ENCODE data around the gene CAPN15. TPM values are rescaled to one million over a fixed set of nuclear protein-coding genes. Genes with fewer than 3 reads are reported as not detected.
A peak's percentile ranks its signal among the peaks of the same experiment; 100 is the strongest.

CAPN15 gene
- total and polyA plus RNA-seq, 9 of the 15 experiments (the other 6 are each of a cell fraction or from before 2014, with no cell fraction given): 0.62 to 111 (median 14.2) TPM

DNA sequence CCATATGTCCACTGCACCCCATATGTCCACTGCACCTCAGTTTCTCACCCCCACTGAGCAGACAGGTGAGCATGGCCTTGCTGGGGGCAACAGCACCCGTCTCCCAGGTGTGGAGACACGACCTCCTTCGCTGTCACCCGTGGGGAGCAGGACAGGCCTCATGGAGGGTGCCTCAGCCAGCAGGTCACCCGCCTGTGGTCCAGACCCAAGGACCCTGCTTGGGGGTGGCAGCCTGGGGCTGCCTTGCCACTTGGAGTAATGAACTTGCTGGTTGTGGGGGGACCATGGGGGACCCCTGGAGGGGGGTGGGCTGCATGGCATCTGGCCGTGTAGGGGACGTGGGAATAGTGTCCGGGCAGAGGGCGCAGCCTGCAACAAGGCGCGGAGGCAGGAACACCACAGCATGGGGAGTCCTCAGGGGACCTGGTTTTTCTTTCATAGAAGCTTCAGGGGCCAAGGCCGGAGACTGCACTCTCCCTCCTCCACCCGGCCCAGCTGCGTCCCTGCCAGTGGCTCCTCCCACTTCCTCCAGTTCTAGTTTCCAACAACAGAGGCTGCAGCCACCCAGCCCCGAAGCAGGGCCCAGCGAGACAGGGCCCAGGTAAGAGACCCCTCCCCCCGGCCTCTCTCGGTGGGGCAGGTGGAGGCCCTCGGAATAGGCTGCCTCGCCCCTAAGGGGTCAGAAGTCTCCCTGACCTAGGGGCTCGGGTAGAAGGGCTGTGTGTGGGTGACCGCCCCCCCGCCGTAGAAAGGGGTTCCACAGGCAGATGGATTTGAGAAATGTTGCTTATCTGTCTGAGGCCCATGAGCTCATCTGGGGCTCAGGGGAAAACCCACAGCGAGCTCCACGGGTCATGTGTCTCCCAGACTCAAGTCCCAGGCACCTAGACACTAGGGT, 39.2 kb downstream of the CAPN15 start, which contains the start of gene NHLRC4 (continued):
- no peak for TF ChIP-seq CHD7 (IDR thresholded peaks at IDR 0.05; ENCODE audit: low read depth, low read length)
- no peak for TF ChIP-seq PRPF4 (IDR thresholded peaks at IDR 0.05; ENCODE audit: insufficient read depth, low read depth, low read length, poor library complexity, severe bottlenecking)
- no peak for TF ChIP-seq KAT7 (CRISPR knock-in tag; IDR thresholded peaks at IDR 0.05; ENCODE audit: borderline replicate concordance)
- no peak for TF ChIP-seq C11orf30 (IDR thresholded peaks at IDR 0.05; ENCODE audit: low read depth)
- TF ChIP-seq NCOA1 (IDR thresholded peaks at IDR 0.05; ENCODE audit: low read depth): 0 out of 2 replicates have a peak, but pooled peaks have one; percentile 25
- no peak for TF ChIP-seq STAG1 (CRISPR knock-in tag; IDR thresholded peaks at IDR 0.05; ENCODE audit: borderline replicate concordance)
- TF ChIP-seq NUFIP1 (IDR thresholded peaks at IDR 0.05; ENCODE audit: partially characterized antibody): no peak
- no peak for TF ChIP-seq FOXO4 (CRISPR knock-in tag; IDR thresholded peaks at IDR 0.05)
- no peak for TF ChIP-seq ZC3H4 (CRISPR knock-in tag; IDR thresholded peaks at IDR 0.05; ENCODE audit: borderline replicate concordance)
- TF ChIP-seq TBP (optimal IDR thresholded peaks at IDR 0.05; ENCODE audit: low read depth, low read length): peak; percentile 44
- TF ChIP-seq, protein P1, sequence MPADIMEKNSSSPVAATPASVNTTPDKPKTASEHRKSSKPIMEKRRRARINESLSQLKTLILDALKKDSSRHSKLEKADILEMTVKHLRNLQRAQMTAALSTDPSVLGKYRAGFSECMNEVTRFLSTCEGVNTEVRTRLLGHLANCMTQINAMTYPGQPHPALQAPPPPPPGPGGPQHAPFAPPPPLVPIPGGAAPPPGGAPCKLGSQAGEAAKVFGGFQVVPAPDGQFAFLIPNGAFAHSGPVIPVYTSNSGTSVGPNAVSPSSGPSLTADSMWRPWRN (IDR thresholded peaks at IDR 0.05; ENCODE audit: low read depth): no peak
- no peak for TF ChIP-seq ZNF224 (CRISPR knock-in tag; IDR thresholded peaks at IDR 0.05)
- TF ChIP-seq NFE2 (IDR thresholded peaks at IDR 0.05; ENCODE audit: low read depth): no peak
- peak; percentile 67 for TF ChIP-seq HMGN3 (IDR thresholded peaks at IDR 0.05; ENCODE audit: borderline replicate concordance, extremely low read depth, insufficient read length, low read depth, low read length)

All from K562 (cell line).